GM18508 (cell line): ENCODE results near the gene NUDT17.
"Not testable (repeated sequence)": the region's sequence is repeated elsewhere in the genome, so short reads cannot be mapped to it uniquely, and the experiment has no call there.

ENCODE experiments used
- ATAC-seq: cut with Tn5 transposase; IDR thresholded peaks from one replicate; pipeline ENCODE4 v1.9.1; 2021; ENCODE audit warnings: moderate number of reproducible peaks; ENCODE audit not compliant: insufficient read depth, unreplicated experiment

The NUDT17 gene, protein sequence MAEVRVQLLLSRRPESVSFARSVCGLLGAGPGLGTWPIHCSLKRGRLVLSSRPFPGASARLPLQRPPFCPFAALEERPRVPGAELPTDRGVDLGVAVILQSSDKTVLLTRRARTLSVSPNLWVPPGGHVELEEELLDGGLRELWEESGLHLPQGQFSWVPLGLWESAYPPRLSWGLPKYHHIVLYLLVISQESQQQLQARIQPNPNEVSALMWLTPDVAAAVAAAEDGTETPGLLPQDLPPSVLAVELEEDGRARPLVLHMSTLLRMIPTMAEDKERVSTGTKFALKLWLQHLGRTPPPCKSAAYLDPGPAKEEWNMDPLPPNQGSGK

DNA sequence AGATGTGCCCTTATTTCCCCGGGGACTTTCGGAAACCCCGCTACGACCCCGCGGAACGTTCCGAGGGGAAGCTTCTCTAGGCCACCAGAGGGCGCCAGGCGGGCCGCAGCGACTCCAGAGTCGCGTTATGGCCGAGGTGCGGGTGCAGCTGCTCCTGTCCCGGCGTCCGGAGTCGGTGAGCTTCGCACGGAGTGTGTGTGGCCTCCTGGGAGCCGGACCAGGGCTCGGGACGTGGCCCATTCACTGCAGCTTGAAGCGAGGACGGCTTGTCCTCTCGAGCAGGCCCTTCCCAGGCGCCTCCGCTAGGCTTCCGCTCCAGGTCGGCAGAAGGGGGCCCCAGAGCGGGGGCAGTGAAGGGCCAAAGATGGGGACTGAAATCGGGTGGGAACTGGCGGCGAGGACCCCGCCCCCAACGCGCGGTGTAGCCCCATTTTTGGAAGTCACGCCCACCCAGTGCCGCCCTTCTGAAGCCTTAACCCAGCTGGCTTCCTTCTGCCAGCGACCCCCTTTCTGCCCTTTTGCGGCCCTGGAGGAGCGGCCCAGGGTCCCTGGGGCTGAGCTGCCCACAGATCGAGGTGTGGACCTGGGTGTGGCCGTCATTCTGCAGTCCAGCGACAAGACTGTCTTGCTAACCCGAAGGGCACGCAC is at the start of gene NUDT17:
TSS of gene NUDT17 (plus strand) at position 117 of the 648 bp plus-strand sequence. CDS start at position 128, 11 bp downstream.
- ATAC-seq: peak; percentile 14

DNA sequence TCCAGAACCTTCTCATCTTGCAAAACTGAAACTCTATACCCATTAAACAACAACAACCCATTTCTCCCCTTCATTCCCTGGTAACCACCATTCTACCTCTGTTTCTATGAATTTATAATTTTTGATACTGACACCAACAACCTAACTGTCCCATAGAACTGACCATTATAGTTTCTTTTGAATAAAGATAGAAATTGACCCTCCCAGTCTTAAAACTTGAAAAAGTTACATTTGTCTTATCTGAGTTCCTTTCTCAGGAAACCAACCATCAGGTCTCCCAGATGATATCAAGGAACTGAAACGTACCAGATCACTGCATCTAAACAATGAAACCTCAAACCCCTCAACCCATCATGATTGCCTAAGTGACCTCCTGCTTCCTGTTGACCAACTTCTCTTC is 48.7 kb upstream of the NUDT17 start:
- ATAC-seq: no peak

DNA sequence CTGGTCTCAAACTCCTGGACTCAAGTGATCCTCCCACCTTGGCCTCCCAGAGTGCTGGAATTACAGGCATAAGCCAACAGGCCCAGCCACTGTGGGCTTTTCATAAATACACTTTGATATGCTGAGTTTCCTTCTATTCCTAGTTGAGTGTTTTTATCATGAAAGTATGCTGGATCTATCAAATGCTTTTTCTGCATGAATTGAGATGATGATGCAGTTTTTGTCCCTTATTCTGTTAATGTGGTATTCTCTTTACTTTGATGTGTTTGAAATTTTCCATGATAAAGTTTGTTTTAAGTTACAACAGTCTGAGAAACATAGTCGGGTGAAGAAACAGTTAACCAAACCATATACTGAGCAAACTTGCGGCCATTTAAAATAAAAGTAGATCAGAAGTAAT is 45.6 kb upstream of the NUDT17 start:
- no peak for ATAC-seq

DNA sequence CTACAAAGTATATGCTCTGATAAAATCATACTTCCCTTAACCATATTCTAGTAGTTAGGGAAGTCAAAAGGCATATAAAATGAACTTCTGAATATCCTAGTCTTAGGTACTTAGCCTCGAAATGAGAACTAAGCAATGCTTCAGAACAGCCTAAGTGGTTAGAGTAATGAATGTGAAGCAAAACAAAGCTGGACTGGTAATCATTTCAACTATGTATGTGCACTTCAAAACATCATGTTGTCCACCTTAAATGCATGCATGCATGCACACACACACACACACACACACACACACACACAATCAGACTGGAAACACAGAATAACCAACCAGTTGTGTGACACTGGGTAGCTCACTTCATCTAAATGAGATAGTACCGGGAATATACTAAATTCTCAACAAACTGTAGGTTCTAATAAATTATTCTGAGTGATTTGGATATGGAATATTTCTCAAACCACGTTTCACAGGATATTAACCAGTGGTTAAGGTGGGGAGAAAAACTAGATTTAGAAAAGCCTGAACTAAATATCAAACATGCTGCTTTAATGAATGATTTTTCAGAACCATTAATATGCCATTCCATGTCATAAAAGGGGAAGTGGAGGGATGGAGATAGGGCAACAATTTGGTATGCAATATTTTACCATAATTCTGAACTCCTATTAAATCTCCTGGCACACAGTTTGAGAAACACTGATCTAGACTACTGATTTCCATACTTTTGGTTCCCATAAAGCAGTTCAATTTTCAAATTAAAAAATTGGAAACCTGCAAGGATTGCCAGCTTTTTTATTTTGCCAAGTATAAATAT is 41.0 kb upstream of the NUDT17 start:
- no peak for ATAC-seq

DNA sequence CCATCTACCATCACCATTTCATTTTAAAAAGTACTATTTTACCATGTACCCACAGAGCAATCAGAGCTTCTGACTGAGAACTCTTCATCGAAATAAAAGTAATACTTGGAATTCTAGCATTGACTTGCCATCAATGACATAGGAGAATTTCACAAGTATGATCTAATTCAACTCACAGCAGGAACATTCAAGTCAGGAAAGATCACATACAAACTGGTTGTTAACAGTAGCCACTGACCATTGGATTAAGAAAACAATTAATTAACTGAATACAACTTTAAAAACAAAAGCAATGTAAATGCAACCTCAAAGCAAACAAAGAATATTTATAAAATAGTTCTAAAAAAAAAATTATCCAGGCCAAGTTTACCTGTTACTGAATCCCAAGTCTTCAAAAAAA is 40.4 kb upstream of the NUDT17 start:
- no peak for ATAC-seq

DNA sequence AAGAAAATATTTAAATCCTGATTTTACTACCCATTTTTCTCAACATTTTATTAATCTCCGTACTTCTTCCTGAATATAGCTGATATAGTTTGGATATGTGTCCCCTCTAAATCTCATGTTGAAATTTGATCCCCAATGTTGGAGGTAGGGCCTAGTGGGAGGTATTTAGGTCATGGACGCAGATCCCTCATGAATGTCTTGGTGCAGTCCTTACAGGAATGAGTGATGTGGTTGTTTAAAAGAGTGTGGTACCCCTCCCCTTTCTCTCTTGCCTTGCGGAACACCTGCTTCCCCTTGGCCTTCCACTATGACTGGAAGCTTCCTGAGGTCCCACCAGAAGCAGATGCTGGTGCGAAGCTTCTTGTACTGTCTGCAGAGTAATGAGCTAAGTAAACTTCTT is 39.0 kb upstream of the NUDT17 start:
- ATAC-seq: no peak

DNA sequence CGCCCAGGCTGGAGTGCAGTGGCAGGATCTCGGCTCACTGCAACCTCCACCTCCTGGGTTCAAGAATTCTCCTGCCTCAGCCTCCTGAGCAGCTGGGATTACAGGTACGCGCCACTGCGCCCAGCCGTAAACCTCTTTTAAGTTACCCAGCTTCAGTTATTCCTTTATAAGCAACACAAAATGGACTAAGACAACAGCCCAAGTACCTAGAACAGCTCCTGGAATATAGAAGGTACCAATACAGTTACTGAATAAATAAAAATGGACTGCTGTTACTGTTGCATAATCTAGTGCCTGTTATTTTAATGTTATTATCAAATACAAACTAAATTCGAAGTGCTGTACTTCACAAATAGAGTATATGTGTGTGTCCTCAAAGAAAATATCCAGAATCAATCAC is 38.6 kb upstream of the NUDT17 start:
- ATAC-seq: no peak

DNA sequence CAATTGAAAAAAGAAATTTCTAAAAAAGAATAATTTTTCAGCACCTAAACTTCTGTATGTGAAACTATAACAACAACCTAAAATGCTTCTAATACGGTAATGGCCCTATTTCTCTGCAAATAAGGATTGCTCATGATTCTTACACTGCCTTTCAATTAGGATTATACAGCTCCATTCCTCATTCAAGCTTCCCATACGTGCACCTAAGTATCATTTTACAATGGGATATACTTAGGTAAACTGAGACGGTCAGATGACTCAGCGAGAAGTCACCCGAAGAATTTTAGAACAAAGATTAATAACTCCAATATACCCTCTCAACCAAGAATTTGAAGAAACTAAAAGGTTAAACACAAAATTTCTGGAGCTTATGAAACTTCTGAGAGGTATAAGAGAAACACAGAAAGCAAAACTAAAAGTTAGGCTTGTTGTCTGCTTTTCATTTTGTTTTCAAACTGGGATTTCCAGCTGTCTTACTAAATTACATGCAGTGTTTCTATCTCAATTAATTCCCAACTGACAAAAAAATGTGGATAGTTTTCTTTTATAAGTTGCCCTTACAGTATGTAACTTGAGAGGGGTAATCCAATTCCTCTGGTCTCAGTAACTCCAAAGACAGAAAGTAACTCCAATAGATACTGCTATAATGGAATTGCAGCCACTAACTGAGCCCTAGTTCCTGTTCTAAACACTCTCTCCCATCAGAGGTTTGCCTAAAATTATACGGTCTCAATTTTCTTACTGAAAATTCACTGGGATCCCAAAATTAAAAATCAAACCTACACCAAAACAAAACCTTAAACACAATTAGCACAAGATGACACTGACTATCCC is 32.2 kb upstream of the NUDT17 start:
- ATAC-seq: not testable (repeated sequence)

DNA sequence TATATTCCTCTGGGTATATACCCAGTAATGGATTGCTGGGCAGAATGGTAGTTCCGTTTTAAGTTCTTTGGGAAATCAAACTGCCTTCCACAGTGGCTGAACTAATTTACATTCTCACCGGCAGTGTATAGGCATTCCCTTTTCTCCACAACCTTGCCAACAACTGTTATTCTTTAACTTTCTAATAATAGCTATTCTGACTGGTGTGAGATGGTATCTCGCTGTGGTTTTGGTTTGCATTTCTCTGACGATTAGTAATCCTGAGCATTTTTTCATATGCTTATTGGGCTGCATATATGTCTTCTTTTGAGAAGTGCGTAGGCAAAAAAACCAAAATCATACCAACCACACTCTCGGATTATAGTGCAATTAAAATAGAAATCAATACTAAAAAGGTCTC is 27.3 kb upstream of the NUDT17 start:
- not testable (repeated sequence) for ATAC-seq

DNA sequence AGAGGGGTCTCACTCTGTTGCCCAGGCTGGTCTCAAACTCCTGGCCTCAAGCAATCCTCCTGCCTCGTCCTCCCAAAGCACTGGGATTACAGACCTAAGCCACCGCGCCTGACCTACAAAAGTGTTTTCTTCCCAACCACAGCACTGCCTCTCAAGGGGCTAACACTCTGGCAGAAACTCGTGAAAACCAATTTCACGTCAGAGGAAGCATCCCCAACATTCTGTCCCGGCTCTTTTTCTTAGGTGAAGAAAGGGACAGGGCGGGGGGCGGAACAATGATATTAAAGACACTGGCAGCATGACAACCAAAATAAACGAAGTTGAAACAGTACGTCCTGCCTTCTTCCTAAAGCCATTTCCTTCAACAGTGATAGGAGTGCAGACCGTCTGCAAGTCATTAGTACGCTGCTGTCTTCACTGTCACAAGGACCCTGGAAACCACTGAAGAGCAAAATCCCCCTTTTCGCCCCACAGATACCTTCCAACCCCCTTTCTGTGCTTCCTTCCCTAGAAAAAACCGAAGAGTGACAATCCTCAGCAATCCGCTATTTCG is 22.6 kb upstream of the NUDT17 start:
- not testable (repeated sequence) for ATAC-seq

DNA sequence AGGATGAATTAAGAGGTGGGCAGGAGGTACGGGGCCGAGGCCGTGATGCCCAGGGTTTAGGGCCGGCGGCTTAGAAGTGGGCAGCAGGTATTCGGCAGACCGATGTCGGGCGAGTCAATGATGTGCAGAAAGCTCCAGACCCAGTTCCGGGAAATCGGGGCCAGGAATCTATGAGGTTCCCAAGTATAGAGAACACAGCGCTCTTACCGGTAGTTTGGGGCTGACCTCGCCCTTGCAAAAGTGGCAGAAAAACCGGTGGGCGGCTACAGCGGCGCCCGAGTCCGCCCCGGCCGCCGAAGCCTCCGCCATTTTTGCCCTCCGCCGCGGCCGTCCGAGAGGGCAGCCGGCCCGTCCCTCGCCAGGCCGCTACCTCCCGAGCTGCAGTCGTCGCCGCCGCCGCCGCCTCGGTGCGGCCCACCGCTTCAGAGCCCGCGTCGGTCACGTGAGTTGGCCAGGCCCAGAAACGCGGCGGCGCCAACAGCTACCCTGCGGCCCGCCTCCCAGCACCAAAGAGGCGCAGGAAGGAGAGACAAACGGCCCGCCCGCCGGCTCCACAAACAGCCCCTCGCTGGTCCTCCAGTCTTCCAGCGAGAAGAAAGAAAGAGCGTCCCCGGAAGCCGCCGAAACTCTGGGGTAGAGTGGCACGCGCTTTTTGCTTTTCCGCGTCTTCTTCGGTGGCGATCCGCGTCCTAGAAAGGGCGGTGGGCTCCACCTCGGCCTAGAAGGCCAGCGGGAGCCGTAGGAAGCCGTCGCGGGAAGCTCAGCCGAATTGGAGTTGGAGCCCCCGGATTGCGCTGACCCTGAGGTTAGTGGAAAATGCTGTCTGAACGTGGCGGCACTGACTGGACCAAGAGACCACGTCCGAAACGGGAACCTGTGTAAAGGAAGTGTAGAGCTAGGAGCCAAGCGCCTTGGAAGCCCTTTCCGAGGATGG is 21.6 kb upstream of the NUDT17 start, which contains the start of the genes POLR3C and RNF115:
TSS of gene POLR3C (plus strand) at position 636 of the 934 bp plus-strand sequence. CDS start 1,577 bp downstream, outside the sequence.
TSS of gene RNF115 (minus strand) at position 531 of the 934 bp plus-strand sequence. CDS start at position 309, 222 bp downstream.
- no peak for ATAC-seq

DNA sequence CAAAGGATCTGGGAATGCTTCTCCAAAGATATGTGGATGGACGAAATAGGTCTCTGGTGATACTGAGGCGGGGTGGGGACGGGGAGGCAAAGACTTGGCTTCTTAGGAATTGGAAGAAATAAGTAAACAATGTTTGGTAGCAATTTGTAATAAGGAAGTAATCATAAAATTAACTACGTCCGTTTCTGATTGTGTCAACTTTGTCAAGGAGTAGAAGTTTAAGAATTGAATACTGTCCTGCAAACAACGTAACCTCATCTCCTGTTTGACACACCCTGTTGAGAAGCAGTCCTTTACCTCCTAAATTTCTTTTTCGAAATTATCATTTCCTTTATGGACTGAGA is 21.0 kb upstream of the NUDT17 start:
- no peak for ATAC-seq

DNA sequence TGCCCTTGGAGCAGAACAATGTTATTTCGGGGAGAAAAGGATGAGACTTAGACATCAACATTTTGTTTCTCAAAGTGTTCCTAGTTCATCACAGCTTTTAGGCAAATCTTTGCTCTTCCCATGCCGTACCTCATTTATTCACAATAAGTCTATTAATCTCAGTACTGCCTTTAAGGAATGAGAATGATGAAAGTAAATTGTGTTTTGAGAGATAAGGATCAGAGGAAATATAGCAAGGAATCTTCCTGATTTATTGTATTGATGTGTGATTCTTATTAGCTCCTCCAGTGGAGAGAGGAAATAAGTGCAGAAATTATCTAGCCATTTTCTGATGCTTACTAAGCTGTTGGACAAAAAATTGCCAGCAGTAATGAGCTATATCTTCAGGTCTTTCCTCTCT is 19.4 kb upstream of the NUDT17 start:
- ATAC-seq: no peak

DNA sequence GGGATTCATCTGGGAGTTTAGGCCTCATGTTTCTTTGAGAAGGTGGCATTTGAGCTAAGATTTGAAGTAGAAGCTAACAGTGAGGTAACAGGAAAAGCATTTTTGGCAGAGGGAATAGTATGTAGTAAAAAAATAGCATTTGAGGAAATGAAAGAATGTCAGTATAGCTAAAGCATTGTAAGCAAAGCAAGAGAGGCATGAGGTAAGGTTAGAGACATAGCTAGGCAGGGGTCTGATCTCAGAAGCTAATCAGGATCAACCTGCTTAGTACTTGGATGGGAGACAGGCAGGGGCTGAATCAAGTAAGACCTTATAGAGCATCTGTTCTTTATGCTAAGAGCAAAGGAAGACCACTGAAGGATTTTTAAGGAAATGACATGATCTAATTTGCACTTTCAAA is 17.5 kb upstream of the NUDT17 start:
- no peak for ATAC-seq

DNA sequence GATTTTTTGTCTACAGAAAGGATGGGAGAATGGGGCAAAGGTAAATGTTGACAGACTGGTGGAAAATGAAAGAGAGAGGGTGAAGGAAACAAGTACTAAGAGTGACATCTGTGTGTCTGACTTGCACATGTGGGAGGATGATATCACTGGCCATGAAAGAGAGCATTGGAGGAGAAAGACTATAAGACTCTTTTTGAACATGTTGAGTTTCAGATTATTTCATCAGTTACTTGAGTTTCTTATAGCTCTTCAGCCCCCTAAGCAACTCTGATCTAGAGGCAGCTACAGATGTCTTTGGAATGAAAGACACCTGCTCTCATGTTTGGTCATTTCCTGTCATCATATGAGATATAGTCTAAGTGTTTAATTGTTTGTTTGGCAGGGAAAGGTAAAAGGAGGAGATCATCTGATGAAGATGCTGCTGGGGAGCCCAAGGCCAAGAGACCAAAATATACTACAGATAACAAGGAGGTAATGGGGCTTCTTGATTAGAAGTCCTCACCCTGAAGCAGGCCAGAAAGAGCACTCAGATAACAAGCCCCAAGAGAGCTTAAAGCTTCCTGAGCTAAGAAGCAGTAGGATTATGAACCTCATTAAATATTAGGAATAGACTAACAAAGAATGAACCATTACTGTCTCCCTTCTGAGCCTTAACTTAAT is 16.9 kb upstream of the NUDT17 start:
- ATAC-seq: no peak

DNA sequence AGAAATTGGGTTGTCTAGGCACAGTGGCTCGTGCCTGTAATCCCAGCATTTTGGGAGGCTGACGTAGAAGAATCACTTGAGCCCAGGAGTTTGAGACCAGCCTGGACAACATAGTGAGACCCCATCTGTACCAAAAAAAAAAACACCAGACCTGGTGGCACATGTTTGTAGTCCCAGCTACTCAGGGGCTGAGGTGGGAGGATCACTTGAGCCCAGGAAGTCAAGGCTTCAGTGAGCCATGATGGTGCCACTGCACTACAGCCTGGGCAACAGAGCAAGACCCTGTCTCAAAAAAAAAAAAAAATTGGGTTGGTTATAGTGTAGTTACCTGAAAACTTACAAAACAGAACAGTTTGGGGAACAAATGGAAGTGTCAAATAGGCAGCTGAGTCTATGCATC is 14.6 kb upstream of the NUDT17 start:
- ATAC-seq: not testable (repeated sequence)

DNA sequence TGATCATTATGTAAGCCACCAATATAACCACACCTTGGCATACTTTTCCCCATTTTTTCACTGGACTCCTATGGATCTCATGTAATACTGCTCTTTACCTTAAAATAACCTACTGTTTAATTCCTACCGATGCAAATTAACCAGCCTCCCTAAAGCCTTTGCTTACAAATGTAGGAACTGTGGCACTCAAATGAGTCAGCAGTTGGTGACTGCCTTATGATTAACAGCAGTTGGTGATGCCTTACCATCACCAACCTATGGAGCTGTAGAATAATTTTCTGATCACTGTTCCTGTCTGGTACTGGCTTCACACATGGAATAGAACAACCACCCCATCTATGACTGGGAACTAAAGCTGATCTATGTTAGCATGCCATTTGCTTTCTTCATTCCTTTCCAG is 7.8 kb upstream of the NUDT17 start:
- ATAC-seq: no peak

DNA sequence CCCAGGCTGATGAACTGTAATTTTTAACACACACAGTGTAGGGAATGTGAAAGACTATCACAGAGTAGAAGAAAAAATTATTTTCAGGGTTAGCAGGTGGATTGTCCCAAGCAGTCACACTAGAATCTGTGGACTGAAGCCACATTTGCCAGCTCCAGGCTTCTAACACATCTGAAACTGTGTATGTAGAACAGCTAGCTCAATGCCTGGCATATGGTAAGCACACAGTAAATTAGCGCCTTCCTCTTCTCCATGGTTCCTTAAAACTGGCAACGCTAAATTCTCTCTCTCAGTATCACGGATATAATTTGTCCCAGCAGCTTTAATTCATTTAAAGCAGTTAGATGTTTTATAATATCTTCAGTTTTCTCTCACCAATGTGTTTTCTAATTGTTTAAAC is 2.4 kb upstream of the NUDT17 start:
- no peak for ATAC-seq
